GM12801 (cell line): ENCODE results near the gene ATG2A.

Source experiments
- TF ChIP-seq, protein P1 (sequence below): IDR thresholded peaks from one replicate; pipeline ENCODE4 v1.5.1; 2011; ENCODE audit warnings: control low read depth; ENCODE audit not compliant: insufficient read length; ENCODE audit errors: extremely low read depth

ATG2A gene

DNA sequence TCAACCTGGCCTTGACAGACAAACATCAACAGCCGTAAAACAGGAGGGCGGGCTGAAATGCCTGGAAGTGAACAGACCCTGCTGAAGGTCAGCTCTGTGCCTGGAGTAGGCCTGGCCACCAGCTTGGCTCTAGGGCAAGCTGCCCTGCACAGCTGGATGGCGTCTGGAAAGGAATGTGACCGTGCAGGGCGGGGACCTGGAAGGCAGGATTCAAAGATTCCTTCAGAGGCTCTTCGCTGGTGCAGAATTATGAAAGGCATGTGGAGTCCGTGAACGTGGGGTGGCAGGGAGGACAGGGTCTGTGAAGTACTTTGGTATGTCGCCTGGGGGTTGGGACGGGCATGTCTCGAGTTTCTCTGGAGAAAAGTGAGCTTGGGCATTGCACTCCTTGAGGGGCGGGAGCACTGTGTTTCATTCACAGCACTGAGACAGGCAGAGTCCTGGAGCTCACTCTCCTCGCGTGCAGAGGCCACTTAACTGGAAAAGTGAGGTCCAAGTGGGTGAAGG lies 40.1 kb downstream of the ATG2A start:
- TF ChIP-seq, protein P1, sequence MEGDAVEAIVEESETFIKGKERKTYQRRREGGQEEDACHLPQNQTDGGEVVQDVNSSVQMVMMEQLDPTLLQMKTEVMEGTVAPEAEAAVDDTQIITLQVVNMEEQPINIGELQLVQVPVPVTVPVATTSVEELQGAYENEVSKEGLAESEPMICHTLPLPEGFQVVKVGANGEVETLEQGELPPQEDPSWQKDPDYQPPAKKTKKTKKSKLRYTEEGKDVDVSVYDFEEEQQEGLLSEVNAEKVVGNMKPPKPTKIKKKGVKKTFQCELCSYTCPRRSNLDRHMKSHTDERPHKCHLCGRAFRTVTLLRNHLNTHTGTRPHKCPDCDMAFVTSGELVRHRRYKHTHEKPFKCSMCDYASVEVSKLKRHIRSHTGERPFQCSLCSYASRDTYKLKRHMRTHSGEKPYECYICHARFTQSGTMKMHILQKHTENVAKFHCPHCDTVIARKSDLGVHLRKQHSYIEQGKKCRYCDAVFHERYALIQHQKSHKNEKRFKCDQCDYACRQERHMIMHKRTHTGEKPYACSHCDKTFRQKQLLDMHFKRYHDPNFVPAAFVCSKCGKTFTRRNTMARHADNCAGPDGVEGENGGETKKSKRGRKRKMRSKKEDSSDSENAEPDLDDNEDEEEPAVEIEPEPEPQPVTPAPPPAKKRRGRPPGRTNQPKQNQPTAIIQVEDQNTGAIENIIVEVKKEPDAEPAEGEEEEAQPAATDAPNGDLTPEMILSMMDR, result no peak

DNA sequence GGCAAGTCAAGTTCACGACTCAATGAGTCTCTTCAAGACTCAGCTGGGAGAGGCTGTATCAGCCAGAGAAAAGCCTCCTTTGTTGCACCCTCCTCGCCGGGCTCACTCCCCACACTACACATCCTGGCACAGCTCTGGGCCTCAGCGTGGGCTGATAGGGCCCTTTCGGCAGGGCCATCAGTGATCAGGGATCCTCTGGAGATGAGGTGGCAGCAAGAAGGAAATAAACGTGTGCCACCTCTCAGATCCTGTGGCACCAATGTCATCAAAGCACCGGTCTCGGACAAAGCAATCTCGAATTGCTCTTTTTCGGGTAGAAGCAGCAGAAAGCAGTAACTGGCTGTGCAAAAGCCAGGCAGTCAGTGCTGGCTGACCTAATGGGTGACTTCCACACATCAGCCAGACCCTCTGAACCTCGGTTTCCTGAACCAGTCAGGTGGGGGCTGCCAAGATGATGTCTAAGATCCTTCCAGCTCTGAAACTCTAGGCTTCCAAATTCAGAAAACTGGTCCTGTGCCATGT lies 40.7 kb downstream of the ATG2A start:
- TF ChIP-seq, protein P1, result no peak

DNA sequence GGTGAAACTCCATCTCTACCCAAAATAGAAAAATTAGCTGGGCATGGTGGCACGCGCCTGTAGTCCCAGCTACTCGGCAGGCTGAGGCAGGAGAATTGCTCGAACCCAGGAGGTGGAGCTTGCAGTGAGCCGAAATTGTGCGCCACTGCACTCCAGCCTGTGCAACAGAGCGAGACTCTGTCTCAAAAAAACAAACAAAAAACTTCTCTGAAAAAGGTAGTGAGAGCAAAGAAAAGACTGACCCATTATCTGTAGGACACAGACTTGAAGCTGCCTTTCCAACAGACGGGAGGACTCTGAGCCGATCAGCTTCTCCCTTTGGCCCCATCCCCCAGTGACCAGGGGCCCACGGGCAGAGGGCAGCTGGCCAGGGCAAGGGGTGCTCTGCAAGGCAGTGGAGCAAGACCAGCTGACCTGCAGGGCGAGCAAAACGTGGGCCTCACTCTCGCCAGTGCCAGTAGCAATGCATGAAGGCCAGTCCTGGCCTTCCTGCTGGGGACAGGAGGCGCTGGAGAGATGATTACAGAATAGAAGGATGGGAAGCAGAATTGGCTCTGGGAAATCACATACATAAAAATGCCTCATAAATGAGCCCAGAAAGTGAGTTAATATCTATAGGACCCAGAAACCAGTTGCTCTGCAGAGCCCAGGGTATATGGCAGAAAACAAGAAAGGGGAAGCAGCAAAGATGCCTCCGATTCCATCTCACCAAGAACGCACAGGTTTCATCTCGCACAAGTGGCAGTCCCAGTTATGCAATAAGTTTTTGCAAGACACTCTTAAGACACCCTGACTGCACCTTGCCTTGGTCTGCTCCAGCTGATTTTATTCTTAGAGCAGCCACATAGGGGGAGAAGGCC lies 41.4 kb downstream of the ATG2A start:
- TF ChIP-seq, protein P1, result no peak

DNA sequence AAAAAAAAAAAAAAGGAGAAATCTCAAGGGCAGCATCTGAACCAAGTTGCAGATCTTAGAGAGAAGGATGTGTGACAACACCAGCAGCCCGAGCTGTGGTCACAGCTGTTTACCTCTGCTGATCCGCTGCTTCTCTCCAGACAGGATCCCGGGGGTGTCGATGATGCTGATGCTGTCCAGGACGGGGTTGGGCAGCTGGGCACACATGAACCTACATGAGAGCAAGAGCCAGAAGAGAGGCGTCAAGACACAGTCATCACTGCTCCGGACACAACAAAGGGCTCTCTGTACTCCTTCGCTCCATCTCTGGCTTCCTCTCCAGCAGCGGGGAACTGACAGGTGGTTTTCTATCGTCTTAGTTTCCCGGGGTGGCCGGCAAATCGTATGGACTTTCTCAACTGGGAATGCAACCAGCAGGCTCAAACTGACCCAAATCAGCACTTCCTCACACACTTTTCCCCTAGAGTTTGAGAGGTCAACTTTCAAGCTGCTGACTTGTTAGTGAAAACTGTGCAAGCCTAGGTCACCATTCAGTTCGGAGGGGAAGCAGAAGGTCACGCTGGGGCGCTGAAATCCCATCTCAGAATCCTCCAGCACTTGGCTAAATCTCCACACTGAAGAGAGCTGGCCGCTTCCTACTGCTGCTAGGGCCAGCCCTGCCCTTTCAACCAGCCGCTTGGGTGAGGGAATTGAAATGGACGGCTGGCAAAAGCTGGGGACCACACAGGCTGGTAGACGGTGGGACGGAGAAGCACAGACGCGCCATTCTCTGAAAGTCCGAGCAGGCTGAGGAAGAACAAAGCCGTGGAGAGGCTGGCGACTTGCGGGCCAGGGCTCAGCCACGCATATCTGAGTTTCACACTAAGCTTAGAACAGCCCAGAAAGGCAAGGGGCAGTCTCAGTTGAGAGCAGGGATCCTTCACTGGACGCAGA lies 42.4 kb downstream of the ATG2A start:
- TF ChIP-seq, protein P1, result no peak

DNA sequence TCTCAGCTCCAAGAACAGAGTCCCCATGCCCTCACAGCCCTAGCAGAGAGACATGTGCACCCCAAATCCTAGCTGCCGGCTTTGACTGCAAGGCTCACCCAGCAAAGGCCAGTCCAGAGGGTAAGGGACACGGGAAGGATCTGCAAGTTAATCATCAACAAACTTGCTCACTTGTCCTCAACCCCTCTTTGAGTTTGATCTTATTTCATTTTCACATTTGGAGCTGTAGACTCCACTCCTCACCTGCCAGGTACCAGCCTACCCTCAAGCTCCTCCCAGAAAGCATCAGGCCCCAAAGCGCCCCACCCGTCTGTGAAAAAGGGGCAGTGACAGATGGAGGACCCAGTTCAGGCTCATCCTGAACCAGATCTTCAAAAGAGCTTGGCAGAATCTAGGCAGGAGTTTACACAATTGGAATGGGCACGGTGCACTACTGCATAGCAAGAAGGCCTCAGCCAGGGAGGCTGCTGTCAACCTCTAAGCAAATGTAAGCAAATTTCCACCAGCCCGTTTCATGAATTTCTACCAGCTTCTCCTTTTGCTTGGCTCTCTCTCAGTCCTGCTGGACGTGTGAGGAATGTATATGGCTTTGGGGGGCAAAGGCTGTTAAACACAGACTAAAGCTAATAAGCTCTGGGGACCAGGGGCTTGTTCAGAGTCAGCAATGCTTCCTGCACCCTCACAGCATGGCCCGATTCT lies 44.1 kb downstream of the ATG2A start:
- TF ChIP-seq, protein P1, result no peak

DNA sequence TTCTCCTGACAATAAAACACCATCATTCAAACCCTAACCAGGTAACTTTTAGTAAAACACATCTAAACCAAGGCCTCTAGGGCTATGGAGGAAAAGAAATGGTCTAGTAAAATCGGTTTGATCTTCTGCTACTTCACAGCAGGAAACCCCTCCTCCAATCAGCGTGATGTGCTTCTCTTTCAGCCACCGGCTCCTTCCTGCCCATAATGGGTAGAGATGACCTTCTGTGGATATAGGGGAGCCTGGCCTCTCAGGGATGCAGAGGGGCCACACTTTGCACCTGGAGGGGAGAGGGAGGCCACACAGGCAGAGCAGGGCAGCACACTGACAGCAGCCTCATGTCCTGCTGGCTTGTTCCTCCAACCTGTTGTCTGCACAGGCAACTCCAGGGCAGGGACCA lies 45.5 kb downstream of the ATG2A start:
- TF ChIP-seq, protein P1, result no peak
